HEK293 (cell line): ENCODE measurements around the gene HCN4.
A peak's percentile ranks its signal among the peaks of the same experiment; 100 is the strongest.

Experiments used
- CTCF ChIA-PET: fragments of 350-600 bp; formaldehyde crosslinking; extraction: SDS; loops from one replicate; lab custom pipeline; 2021; ENCODE audit warnings: antibody characterized with exemption; lab: Yijun Ruan, JAX
- POLR2A ChIA-PET: fragments of 300-600 bp; formaldehyde crosslinking; extraction: SDS; loops from one replicate; lab custom pipeline; 2020; ENCODE audit warnings: antibody characterized with exemption, inconsistent platforms; lab: Yijun Ruan, JAX
- H3K27ac ChIP-seq: fragments of 200-500 bp; sonication (Bioruptor generic); 2 replicates; pipeline ENCODE4 v1.5.1; 2014; ENCODE audit warnings: low read depth, low read length, control low read depth, inconsistent platforms; ENCODE audit errors: extremely low read depth
- H3K36me3 ChIP-seq, 2 experiments: fragments of 200-500 bp in 1 of 2; sonication (Bioruptor generic) in 1 of 2; 1 replicate in 1 of 2; 2 replicates in 1 of 2; pipeline ENCODE4 v1.5.1; 2014 to 2017; ENCODE audit warnings: inconsistent platforms in 2 of 2, low read length in 2 of 2; ENCODE audit not compliant: control insufficient read depth in 2 of 2, insufficient read depth in 1 of 2
- H3K4me1 ChIP-seq: fragments of 200-500 bp; sonication (Bioruptor generic); 2 replicates; pipeline ENCODE4 v1.5.1; 2014; ENCODE audit warnings: mild to moderate bottlenecking, low read length, inconsistent platforms; ENCODE audit not compliant: control insufficient read depth, insufficient read depth
- H3K4me3 ChIP-seq: 2 replicates; pipeline ENCODE4 v1.5.1; 2011; ENCODE audit warnings: low read depth, mild to moderate bottlenecking, control low read depth, low read length, moderate library complexity
- H3K9me3 ChIP-seq: fragments of 200-500 bp; sonication (Bioruptor generic); 2 replicates; pipeline ENCODE4 v1.5.1; 2014; ENCODE audit warnings: low read depth, low read length, inconsistent platforms; ENCODE audit not compliant: control insufficient read depth, insufficient read depth
- HOXD13 ChIP-seq: sonication (generic); formaldehyde crosslinking; IDR thresholded peaks from 2 replicates; pipeline ENCODE4 v1.8.0; 2022; ENCODE audit warnings: missing genetic modification reagents, borderline replicate concordance
- MZF1 ChIP-seq: fragments of 450-650 bp; formaldehyde crosslinking; IDR thresholded peaks from 2 replicates; pipeline ENCODE4 v1.5.1; 2017; ENCODE audit warnings: missing biosample characterization, missing genetic modification characterization, borderline replicate concordance
- PRDM1 ChIP-seq: fragments of 450-650 bp; formaldehyde crosslinking; IDR thresholded peaks from 2 replicates; pipeline ENCODE4; 2016; ENCODE audit warnings: missing biosample characterization, missing genetic modification characterization
- TCF7L2 ChIP-seq: IDR thresholded peaks from 2 replicates; pipeline ENCODE4 v1.6.1; 2011; ENCODE audit warnings: low read depth, mild to moderate bottlenecking, inconsistent platforms, low read length, moderate library complexity, borderline replicate concordance
- TRIM28 ChIP-seq: IDR thresholded peaks from 2 replicates; pipeline ENCODE4 v1.6.1; 2011; ENCODE audit warnings: low read length, control low read depth, borderline replicate concordance
- ZFP41 ChIP-seq: fragments of 450-650 bp; formaldehyde crosslinking; IDR thresholded peaks from 2 replicates; pipeline ENCODE4 v1.5.1; 2016; ENCODE audit warnings: missing biosample characterization, missing genetic modification characterization, borderline replicate concordance
- ZIC2 ChIP-seq: fragments of 450-650 bp; formaldehyde crosslinking; IDR thresholded peaks from 2 replicates; pipeline ENCODE4 v1.5.1; 2016; ENCODE audit warnings: missing biosample characterization, missing genetic modification characterization
- ZNF132 ChIP-seq: fragments of 450-650 bp; formaldehyde crosslinking; IDR thresholded peaks from 2 replicates; pipeline ENCODE4 v1.5.1; 2017; ENCODE audit warnings: missing biosample characterization, missing genetic modification characterization, borderline replicate concordance
- ZNF155 ChIP-seq: fragments of 450-650 bp; formaldehyde crosslinking; IDR thresholded peaks from 2 replicates; pipeline ENCODE4 v1.5.1; 2016; ENCODE audit warnings: missing biosample characterization, missing genetic modification characterization
- ZNF202 ChIP-seq: fragments of 450-650 bp; formaldehyde crosslinking; IDR thresholded peaks from 2 replicates; pipeline ENCODE4 v1.5.1; 2016; ENCODE audit warnings: missing biosample characterization, missing genetic modification characterization, borderline replicate concordance
- ZNF211 ChIP-seq: fragments of 450-650 bp; formaldehyde crosslinking; IDR thresholded peaks from 2 replicates; pipeline ENCODE4 v1.5.1; 2016; ENCODE audit warnings: low read depth, missing biosample characterization, missing genetic modification characterization
- ZNF324 ChIP-seq: fragments of 450-650 bp; formaldehyde crosslinking; IDR thresholded peaks from 2 replicates; pipeline ENCODE4 v1.5.1; 2016; ENCODE audit warnings: missing biosample characterization, missing genetic modification characterization
- ZNF37A ChIP-seq: fragments of 450-650 bp; IDR thresholded peaks from 2 replicates; pipeline ENCODE4 v1.5.1; 2018; ENCODE audit warnings: missing biosample characterization, missing genetic modification characterization
- ZNF596 ChIP-seq: fragments of 450-650 bp; IDR thresholded peaks from 2 replicates; pipeline ENCODE4 v1.5.0; 2018; ENCODE audit warnings: missing biosample characterization, mild to moderate bottlenecking, missing genetic modification characterization, moderate library complexity
- ZNF600 ChIP-seq: fragments of 450-650 bp; formaldehyde crosslinking; IDR thresholded peaks from 2 replicates; pipeline ENCODE4 v1.5.1; 2016; ENCODE audit warnings: missing biosample characterization, missing genetic modification characterization
- ZNF664 ChIP-seq: fragments of 450-650 bp; formaldehyde crosslinking; IDR thresholded peaks from 2 replicates; pipeline ENCODE4 v1.5.1; 2016; ENCODE audit warnings: missing biosample characterization, missing genetic modification characterization
- ZNF701 ChIP-seq: fragments of 450-650 bp; formaldehyde crosslinking; IDR thresholded peaks from 2 replicates; pipeline ENCODE4 v1.5.1; 2016; ENCODE audit warnings: missing biosample characterization, missing genetic modification characterization
- ZNF768 ChIP-seq: fragments of 450-650 bp; formaldehyde crosslinking; IDR thresholded peaks from 2 replicates; pipeline ENCODE4 v1.5.1; 2018; ENCODE audit warnings: missing biosample characterization, mild to moderate bottlenecking, missing genetic modification characterization
- ZNF776 ChIP-seq: fragments of 450-650 bp; formaldehyde crosslinking; IDR thresholded peaks from 2 replicates; pipeline ENCODE4 v1.5.0; 2017; ENCODE audit warnings: missing biosample characterization, missing genetic modification characterization, borderline replicate concordance
- TF ChIP-seq, protein P1 (sequence below): fragments of 450-650 bp; formaldehyde crosslinking; IDR thresholded peaks from 2 replicates; pipeline ENCODE4 v1.5.1; 2016; ENCODE audit warnings: missing biosample characterization, missing genetic modification characterization, low read depth
- TF ChIP-seq, protein P2 (sequence below): fragments of 450-650 bp; formaldehyde crosslinking; IDR thresholded peaks from 2 replicates; pipeline ENCODE4 v1.5.1; 2016; ENCODE audit warnings: missing biosample characterization, missing genetic modification characterization
- TF ChIP-seq, protein P3 (sequence below): fragments of 450-650 bp; formaldehyde crosslinking; optimal IDR thresholded peaks from 2 replicates; pipeline ENCODE3; 2016; ENCODE audit warnings: missing biosample characterization, mild to moderate bottlenecking, missing genetic modification characterization

The HCN4 gene

DNA sequence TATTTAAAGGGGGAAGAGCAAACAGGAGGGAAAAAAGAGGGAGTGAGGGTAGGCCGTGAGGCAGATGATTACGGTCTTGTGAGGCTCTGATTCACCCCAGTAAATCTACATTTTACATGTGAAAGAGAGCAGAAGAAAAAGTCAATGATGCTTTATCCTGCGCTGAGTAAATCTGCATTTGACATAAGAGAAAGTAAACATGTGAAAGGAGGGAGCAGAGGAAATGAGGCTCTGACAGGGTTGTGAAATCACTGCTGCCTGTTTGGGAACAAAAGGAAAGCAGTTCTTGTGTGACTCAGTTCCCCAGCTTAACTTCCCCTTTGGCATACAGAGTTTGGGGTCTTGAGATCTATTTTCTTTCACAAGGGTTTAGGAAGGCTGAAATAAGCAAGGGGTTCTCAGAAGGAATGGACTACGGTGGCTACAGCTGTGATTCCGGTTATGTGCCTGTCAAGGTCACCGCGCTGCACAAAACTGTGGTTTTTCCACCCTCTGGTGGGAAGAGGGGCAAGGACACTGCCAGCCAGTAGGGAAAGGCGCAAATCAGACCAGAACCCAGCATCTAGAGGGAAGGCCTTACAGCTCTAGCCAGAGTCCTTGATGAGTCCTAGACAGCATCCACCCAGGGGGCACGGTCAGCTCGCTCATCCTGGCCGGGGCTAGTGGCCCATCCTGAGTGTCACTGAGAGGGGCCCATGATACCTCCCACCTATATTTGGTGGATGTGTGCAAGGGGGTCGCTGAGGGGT, 18.9 kb upstream of the HCN4 start:
- no peak for TF ChIP-seq ZNF211
- peak; percentile 71 for TF ChIP-seq PRDM1 (tag by site-specific recombination)
- no peak for TF ChIP-seq ZNF596 (tag by site-specific recombination)
- TF ChIP-seq, all 188 proteins: peak for 1
- ChIA-PET POLR2A (interaction anchor here (1.0 kb wide), 1 partner anchor 232 kb away, joined by 3 read pairs; no protein-coding TSS in a partner anchor), CTCF (interaction anchor here (0.5 to 1.1 kb wide), 3 partner anchors 12 to 552 kb away, joined by 3 to 4 read pairs (median 3); no protein-coding TSS in a partner anchor)
- Histone ChIP-seq H3K36me3 (no peaks in the 10 kb centered on the region), H3K4me1 (no peaks in the 10 kb centered on the region), H3K4me3 (no peak overlapping the region), H3K27ac (no peak overlapping the region), H3K9me3 (no peaks in the 10 kb centered on the region)

DNA sequence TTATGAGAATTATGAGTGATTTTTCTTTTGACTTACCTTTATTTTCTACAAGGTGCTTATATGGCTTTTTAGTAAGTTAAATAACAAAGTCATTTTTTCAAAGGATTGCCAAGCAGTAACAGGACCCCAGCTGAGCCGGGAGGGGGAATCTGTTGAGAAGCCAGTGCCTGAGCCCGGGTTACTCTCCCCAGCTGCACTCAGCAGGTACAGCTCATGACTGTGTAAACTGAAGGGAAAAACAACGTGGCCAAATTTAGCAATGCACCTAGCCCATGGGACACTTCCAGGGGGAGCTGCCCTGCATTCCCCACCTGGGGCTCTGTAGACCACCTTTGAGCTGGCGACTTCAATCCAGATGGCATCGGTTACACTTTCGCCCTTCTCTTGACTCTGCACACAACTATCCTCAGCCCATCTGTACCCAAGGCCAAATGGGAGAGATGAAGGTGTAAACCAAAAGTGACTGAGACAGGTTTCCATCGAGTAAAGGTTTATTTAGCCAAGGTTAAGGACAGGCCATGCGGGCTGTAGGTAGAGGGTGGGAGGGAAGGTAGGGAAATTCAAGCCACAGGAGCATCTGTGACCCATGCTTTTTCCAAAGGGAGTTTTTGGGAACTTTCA, 18.2 kb upstream of the HCN4 start:
- POLR2A ChIA-PET = no interaction called here

DNA sequence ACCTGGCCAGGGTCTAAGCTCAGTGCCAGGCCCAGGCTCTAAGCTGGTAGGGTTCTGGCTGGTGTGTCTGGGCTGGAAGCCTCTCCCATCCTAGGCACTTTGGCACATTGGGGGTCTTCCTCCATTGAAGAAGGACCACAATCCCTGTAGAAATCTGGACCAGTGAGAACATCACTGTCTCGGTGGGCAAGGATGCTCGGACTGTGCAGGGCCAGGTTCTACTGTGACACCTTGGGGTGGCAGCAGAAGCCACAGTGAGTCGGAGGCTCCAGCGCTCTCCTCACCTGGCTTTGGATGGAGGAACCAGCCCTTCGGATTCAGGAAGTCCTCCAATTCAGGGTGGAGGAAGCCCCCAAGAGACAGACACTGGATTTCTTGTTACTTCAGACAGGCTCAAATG, 17.5 kb upstream of the HCN4 start:
- Histone ChIP-seq H3K9me3 (no peaks in the 10 kb centered on the region), H3K4me1 (no peaks in the 10 kb centered on the region), H3K36me3 (no peaks in the 10 kb centered on the region), H3K27ac (no peak overlapping the region), H3K4me3 (no peak overlapping the region)
- no peak for TF ChIP-seq ZNF701
- TF ChIP-seq, protein P1, sequence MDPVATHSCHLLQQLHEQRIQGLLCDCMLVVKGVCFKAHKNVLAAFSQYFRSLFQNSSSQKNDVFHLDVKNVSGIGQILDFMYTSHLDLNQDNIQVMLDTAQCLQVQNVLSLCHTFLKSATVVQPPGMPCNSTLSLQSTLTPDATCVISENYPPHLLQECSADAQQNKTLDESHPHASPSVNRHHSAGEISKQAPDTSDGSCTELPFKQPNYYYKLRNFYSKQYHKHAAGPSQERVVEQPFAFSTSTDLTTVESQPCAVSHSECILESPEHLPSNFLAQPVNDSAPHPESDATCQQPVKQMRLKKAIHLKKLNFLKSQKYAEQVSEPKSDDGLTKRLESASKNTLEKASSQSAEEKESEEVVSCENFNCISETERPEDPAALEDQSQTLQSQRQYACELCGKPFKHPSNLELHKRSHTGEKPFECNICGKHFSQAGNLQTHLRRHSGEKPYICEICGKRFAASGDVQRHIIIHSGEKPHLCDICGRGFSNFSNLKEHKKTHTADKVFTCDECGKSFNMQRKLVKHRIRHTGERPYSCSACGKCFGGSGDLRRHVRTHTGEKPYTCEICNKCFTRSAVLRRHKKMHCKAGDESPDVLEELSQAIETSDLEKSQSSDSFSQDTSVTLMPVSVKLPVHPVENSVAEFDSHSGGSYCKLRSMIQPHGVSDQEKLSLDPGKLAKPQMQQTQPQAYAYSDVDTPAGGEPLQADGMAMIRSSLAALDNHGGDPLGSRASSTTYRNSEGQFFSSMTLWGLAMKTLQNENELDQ (tag by site-specific recombination) = no peak
- no peak for TF ChIP-seq ZNF776
- no peak for TF ChIP-seq ZNF155 (tag by site-specific recombination)
- no peak for TF ChIP-seq ZNF664 (tag by site-specific recombination)
- no peak for TF ChIP-seq ZFP41 (tag by site-specific recombination)
- TF ChIP-seq, protein P2, sequence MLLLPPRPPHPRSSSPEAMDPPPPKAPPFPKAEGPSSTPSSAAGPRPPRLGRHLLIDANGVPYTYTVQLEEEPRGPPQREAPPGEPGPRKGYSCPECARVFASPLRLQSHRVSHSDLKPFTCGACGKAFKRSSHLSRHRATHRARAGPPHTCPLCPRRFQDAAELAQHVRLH (tag by site-specific recombination) = no peak
- TF ChIP-seq TRIM28 = no peak
- TF ChIP-seq ZNF324 (tag by site-specific recombination) = no peak
- no peak for TF ChIP-seq HOXD13 (CRISPR knock-in tag)
- no peak for TF ChIP-seq ZNF768 (tag by site-specific recombination)
- no peak for TF ChIP-seq ZIC2 (tag by site-specific recombination)
- no peak for TF ChIP-seq ZNF600
- TF ChIP-seq, protein P3, sequence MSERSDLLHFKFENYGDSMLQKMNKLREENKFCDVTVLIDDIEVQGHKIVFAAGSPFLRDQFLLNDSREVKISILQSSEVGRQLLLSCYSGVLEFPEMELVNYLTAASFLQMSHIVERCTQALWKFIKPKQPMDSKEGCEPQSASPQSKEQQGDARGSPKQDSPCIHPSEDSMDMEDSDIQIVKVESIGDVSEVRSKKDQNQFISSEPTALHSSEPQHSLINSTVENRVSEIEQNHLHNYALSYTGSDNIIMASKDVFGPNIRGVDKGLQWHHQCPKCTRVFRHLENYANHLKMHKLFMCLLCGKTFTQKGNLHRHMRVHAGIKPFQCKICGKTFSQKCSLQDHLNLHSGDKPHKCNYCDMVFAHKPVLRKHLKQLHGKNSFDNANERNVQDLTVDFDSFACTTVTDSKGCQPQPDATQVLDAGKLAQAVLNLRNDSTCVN (tag by site-specific recombination) = no peak
- TF ChIP-seq ZNF37A (tag by site-specific recombination) = no peak
- no peak for TF ChIP-seq MZF1
- TF ChIP-seq ZNF202 (tag by site-specific recombination) = no peak
- no peak for TF ChIP-seq TCF7L2
- ChIA-PET POLR2A (no interaction called here), CTCF (interaction anchor here (1.1 kb wide), 1 partner anchor 250 kb away, joined by 3 read pairs; no protein-coding TSS in a partner anchor)

More for the DNA sequence above, 18.2 kb upstream of the HCN4 start:
- no peak overlapping the region for H3K27ac ChIP-seq
- H3K9me3 ChIP-seq = no peaks in the 10 kb centered on the region
- no peaks in the 10 kb centered on the region for H3K4me1 ChIP-seq
- CTCF ChIA-PET = interaction anchor here (0.6 to 1.1 kb wide), 2 partner anchors 12 to 249 kb away, joined by 3 to 4 read pairs; no protein-coding TSS in a partner anchor
- H3K36me3 ChIP-seq = no peaks in the 10 kb centered on the region
- TF ChIP-seq ZNF132 (tag by site-specific recombination) (no peak), ZIC2 (tag by site-specific recombination) (0 out of 2 replicates have a peak, but pooled peaks have one; percentile 17)
- H3K4me3 ChIP-seq = no peak overlapping the region
